ENCODE data around the gene FREM2.

The FREM2 gene

GRCh38 chr13:38819596-38819995 lies 132.7 kb downstream of the FREM2 start:
- no peak overlapping the region for H3K4me3 ChIP-seq (ENCODE audit: low read depth, low read length)
- no peak for TF ChIP-seq CTCF (IDR thresholded peaks at IDR 0.05; ENCODE audit: low read depth, low read length)
- DNase-seq (ENCODE audit: low read depth), result no peak

DNA sequence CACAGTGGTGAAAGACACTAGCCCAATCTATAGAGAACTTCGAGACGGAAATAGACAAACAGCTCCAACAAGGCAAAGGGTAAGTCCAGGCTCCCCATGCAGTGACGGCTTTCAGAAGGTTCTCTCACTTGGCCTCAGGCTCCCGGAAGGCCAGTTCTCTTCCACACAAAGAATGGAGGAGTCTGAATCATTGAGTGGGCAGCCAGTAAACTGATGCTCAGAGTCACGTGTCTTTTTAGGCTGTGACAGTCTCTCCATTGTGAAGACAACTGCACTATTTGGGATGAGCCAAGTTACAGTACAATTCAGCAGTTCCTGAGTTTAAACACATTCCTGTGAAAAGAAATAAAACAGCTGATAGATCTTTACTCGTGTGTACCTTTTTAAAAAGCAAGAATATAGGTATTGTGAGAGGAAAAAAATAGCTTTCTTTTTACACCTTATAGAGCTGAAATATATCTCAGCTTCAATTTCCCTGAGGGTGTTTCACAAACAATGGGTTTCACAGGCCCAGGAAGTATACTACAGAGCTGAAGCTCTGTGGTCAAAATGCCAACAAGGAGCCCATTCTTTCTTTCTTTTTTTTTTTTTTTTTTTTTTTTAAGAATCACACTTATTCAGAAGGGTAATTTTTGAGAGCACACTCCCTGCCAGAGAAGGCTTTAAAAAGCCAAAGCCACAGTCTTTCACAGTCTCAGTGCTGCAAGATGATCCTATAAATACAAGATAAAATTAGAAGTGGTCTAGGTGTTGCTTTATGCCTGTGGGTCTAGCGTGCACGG lies 135.1 kb downstream of the FREM2 start:
- no peak for DNase-seq (ENCODE audit: low read depth)
- no peak overlapping the region for H3K4me3 ChIP-seq (ENCODE audit: low read depth, low read length)
- TF ChIP-seq MYC (IDR thresholded peaks at IDR 0.05; ENCODE audit: low read depth, low read length) (no peak), POLR2A (IDR thresholded peaks at IDR 0.05; ENCODE audit: extremely low read depth, insufficient read length) (no peak), CTCF (IDR thresholded peaks at IDR 0.05; ENCODE audit: low read depth, low read length) (no peak)
- TF ChIP-seq, protein P1, sequence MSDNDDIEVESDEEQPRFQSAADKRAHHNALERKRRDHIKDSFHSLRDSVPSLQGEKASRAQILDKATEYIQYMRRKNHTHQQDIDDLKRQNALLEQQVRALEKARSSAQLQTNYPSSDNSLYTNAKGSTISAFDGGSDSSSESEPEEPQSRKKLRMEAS (IDR thresholded peaks at IDR 0.05; ENCODE audit: low read depth, low read length), result no peak; the same call in 1 of the 2 replicates

DNA sequence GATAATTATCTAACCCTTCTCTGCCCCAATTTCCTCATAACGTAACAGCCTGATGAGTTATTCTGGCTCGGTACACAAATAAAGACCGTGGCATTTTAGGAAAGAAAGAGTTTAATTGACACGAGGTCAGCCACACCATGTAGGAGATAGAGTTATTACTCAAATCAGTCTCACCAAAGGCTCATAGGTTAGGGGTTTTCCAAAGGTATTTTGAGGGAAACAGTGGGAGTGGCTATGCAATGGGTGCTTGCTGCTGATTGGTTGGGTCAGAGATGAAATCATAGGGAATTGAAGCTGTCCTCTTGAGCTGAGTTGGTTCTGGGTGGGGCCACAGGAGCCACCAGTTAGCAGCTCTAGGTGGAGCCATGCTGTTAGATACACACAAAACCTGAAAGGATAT lies 137.5 kb downstream of the FREM2 start:
- DNase-seq (ENCODE audit: low read depth), result no peak
- TF ChIP-seq, protein P1 (IDR thresholded peaks at IDR 0.05; ENCODE audit: low read depth, low read length), result no peak
- no peak for TF ChIP-seq MYC (IDR thresholded peaks at IDR 0.05; ENCODE audit: low read depth, low read length)
- H3K4me3 ChIP-seq (ENCODE audit: low read depth, low read length), result no peak overlapping the region

DNA sequence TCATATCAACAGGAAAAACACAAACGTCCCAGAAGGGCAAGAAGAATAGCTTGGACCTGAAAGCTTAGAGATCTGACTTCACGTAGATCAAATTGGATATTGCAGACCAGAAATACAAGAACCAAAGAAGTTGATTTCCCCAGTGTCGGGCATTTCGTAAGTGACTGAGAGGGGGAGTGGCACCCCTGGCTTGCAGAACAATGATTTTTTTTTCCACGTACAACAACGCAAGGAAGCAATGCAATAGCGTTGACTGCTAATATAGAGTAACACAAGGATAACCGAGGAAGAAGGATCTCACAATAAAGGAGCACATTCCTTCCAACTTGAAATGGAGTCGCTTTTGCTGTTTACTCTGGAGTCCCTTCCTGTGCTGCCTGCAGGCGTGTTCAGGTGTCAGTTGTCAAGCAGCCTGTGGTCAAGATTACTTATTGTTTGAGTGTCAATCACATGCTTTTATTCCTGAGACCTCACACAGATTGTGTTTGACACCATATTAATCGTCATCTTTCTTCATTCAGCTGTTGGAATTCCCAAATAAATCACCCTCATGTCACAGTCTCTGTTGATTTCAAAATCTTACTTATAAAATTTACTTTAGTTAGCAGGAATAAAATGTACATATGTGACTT lies 139.4 kb downstream of the FREM2 start:
- TF ChIP-seq, protein P1 (IDR thresholded peaks at IDR 0.05; ENCODE audit: low read depth, low read length), result no peak
- TF ChIP-seq MYC (IDR thresholded peaks at IDR 0.05; ENCODE audit: low read depth, low read length) (no peak), POLR2A (IDR thresholded peaks at IDR 0.05; ENCODE audit: extremely low read depth, insufficient read length) (no peak), CTCF (IDR thresholded peaks at IDR 0.05; ENCODE audit: low read depth, low read length) (no peak)
- H3K4me3 ChIP-seq (ENCODE audit: low read depth, low read length), result no peak overlapping the region
- peak; percentile 3 for DNase-seq (ENCODE audit: low read depth)

GRCh38 chr13:38830442-38831045 lies 143.7 kb downstream of the FREM2 start:
- DNase-seq (ENCODE audit: low read depth), result no peak
- TF ChIP-seq, protein P1 (IDR thresholded peaks at IDR 0.05; ENCODE audit: low read depth, low read length), result no peak
- TF ChIP-seq MYC (IDR thresholded peaks at IDR 0.05; ENCODE audit: low read depth, low read length) (no peak), CTCF (IDR thresholded peaks at IDR 0.05; ENCODE audit: low read depth, low read length) (no peak), POLR2A (IDR thresholded peaks at IDR 0.05; ENCODE audit: extremely low read depth, insufficient read length) (no peak)
- H3K4me3 ChIP-seq (ENCODE audit: low read depth, low read length), result no peak overlapping the region

GRCh38 chr13:38844581-38844980 lies 157.7 kb downstream of the FREM2 start:
- no peak for DNase-seq (ENCODE audit: low read depth)
- TF ChIP-seq, protein P1 (IDR thresholded peaks at IDR 0.05; ENCODE audit: low read depth, low read length), result no peak
- no peak for TF ChIP-seq MYC (IDR thresholded peaks at IDR 0.05; ENCODE audit: low read depth, low read length)
- no peak for TF ChIP-seq POLR2A (IDR thresholded peaks at IDR 0.05; ENCODE audit: extremely low read depth, insufficient read length)
- no peak for TF ChIP-seq CTCF (IDR thresholded peaks at IDR 0.05; ENCODE audit: low read depth, low read length)
- no peak overlapping the region for H3K4me3 ChIP-seq (ENCODE audit: low read depth, low read length)

All from NB4 (cell line).